Peyer's patch (tissue), 4 donors: ENCODE data around the gene ZNF792. TPM values are rescaled to one million over a fixed set of nuclear protein-coding genes. Genes with fewer than 3 reads are reported as not detected.
"Not testable (repeated sequence)": the region's sequence is repeated elsewhere in the genome, so short reads cannot be mapped to it uniquely, and the experiment has no call there.

Source experiments
- DNase-seq, 3 donors: peaks; one replicate each; pipeline ENCODE4 v3.0.0-alpha.2; 2017 to 2019
- H3K27ac ChIP-seq, 4 donors: fragments of 200-600 bp; sonication (generic); one replicate each; pipeline ENCODE4 v1.5.1; 2016 to 2019
- H3K27me3 ChIP-seq, 2 donors: fragments of 200-600 bp; sonication (generic); one replicate each; pipeline ENCODE4 v1.5.1; 2019
- H3K36me3 ChIP-seq, 3 donors: fragments of 200-600 bp; sonication (generic); one replicate each; pipeline ENCODE4 v1.5.1; 2016 to 2019
- H3K4me1 ChIP-seq, 4 donors: fragments of 200-600 bp; sonication (generic); one replicate each; pipeline ENCODE4 v1.5.1; 2016 to 2019
- H3K4me3 ChIP-seq, 4 donors: fragments of 200-600 bp; sonication (generic); 1 replicate in 3 of 4; 2 replicates in 1 of 4; pipeline ENCODE4 v1.5.1; 2016 to 2019; ENCODE audit warnings: mild to moderate bottlenecking in 1 of 4
- H3K9me3 ChIP-seq, 4 donors: fragments of 200-600 bp; sonication (generic); one replicate each; pipeline ENCODE4 v1.5.1; 2016 to 2019; ENCODE audit warnings: mild to moderate bottlenecking in 1 of 4
- CTCF ChIP-seq, 6 experiments: fragments of 450-650 bp in 4 of 6; fragments of 200-600 bp in 2 of 6; sonication (generic) in 1 of 6; IDR thresholded peaks; one replicate each; pipeline ENCODE4 v1.5.1; 2017 to 2019; ENCODE audit warnings: antibody characterized with exemption in 6 of 6, mild to moderate bottlenecking in 3 of 6, moderate library complexity in 1 of 6
- POLR2A ChIP-seq, 2 donors: fragments of 450-650 bp; IDR thresholded peaks; one replicate each; pipeline ENCODE4 v1.5.1; 2017; ENCODE audit warnings: antibody characterized with exemption in 2 of 2, mild to moderate bottlenecking in 2 of 2, moderate library complexity in 2 of 2
- total RNA-seq, 4 donors: library from RNA; depleted of rRNA; stranded (reverse); fragments of >200 nt; gene quantifications; one replicate each; pipeline ENCODE4 v1.1.0, GENCODE V29; 2016

The ZNF792 gene
- total RNA-seq, 4 donors from 2014 or later = 7.0 to 15.7 (median 7.4) TPM

- peaks cover 4 to 82% (median 15%) of the 10 kb centered on the region in 4 donors for H3K4me1 ChIP-seq
- no peaks in the 10 kb centered on the region for H3K36me3 ChIP-seq
- peaks cover 0 to 5% (median 0%) of the 10 kb centered on the region in 4 donors for H3K9me3 ChIP-seq
- TF ChIP-seq CTCF (IDR thresholded peaks at IDR 0.05) = no peak
- TF ChIP-seq POLR2A (IDR thresholded peaks at IDR 0.05) = peak in 1 of 2 donors; percentile 77
- H3K27me3 ChIP-seq = no peaks in the 10 kb centered on the region
- H3K4me3 ChIP-seq = peak within 1 kb of the TSS; percentile 71 to 79 (median 76)
- peak; percentile 84 to 92 (median 88) for DNase-seq
- H3K27ac ChIP-seq = peak within 1 kb of the TSS; percentile 90 to 98 (median 94)
Measured at GRCh38 chr19:34999498-35000337, 35.7 kb upstream of the ZNF792 start, which contains the start of gene GRAMD1A. TSS of gene GRAMD1A (plus strand) at chr19:35000323. CDS start at chr19:35000479, 156 bp downstream.

GRCh38 chr19:34998777-34999497, 34.9 kb upstream of the ZNF792 start:
- no peak for DNase-seq
- Histone ChIP-seq H3K27ac (peak overlapping the region; percentile 90 to 98 (median 94)), H3K9me3 (peaks cover 0 to 5% (median 0%) of the 10 kb centered on the region in 4 donors), H3K4me1 (peaks cover 0 to 81% (median 15%) of the 10 kb centered on the region in 4 donors), H3K36me3 (no peaks in the 10 kb centered on the region), H3K27me3 (no peaks in the 10 kb centered on the region), H3K4me3 (peak overlapping the region; percentile 71 to 79 (median 76))
- TF ChIP-seq CTCF (IDR thresholded peaks at IDR 0.05) = no peak
- peak in 1 of 2 donors; percentile 7 for TF ChIP-seq POLR2A (IDR thresholded peaks at IDR 0.05)

- not testable (repeated sequence) for H3K27me3 ChIP-seq, DNase-seq, H3K4me3 ChIP-seq, H3K36me3 ChIP-seq, H3K9me3 ChIP-seq
- H3K27ac ChIP-seq = peak overlapping the region in 3 of 4 donors; percentile 64 to 90 (median 75)
- peaks cover 0 to 75% (median 11%) of the 10 kb centered on the region in 4 donors for H3K4me1 ChIP-seq
Measured at GRCh38 chr19:34998224-34998623, 34.2 kb upstream of the ZNF792 start.

- DNase-seq = no peak
- H3K4me3 ChIP-seq = no peak overlapping the region
- H3K4me1 ChIP-seq = peaks cover 0 to 65% (median 7%) of the 10 kb centered on the region in 4 donors
- no peaks in the 10 kb centered on the region for H3K27me3 ChIP-seq
- peaks cover 0 to 5% (median 0%) of the 10 kb centered on the region in 4 donors for H3K9me3 ChIP-seq
- TF ChIP-seq POLR2A (IDR thresholded peaks at IDR 0.05) = no peak
- TF ChIP-seq CTCF (IDR thresholded peaks at IDR 0.05) = no peak
- peak overlapping the region; percentile 54 to 75 (median 64) for H3K27ac ChIP-seq
- H3K36me3 ChIP-seq = no peaks in the 10 kb centered on the region
Measured at GRCh38 chr19:34997071-34997617, 33.1 kb upstream of the ZNF792 start.

- no peaks in the 10 kb centered on the region for H3K36me3 ChIP-seq
- peak overlapping the region in 3 of 4 donors; percentile 38 to 75 (median 68) for H3K27ac ChIP-seq
- DNase-seq = no peak
- no peak for TF ChIP-seq CTCF (IDR thresholded peaks at IDR 0.05)
- no peak for TF ChIP-seq POLR2A (IDR thresholded peaks at IDR 0.05)
- no peaks in the 10 kb centered on the region for H3K27me3 ChIP-seq
- H3K9me3 ChIP-seq = peaks cover 0 to 5% (median 0%) of the 10 kb centered on the region in 4 donors
- H3K4me1 ChIP-seq = peaks cover 0 to 51% (median 4%) of the 10 kb centered on the region in 4 donors
- H3K4me3 ChIP-seq = no peak overlapping the region
Measured at GRCh38 chr19:34995551-34995950, 31.5 kb upstream of the ZNF792 start.
